HK-2 (cell line): ENCODE measurements around the gene RIMBP2.

Experiments
- DNase-seq: peaks from one replicate; pipeline ENCODE4 v3.0.0-alpha.2; 2018; ENCODE audit not compliant: unreplicated experiment

RIMBP2 gene

GRCh38 chr12:130483616-130484180 lies 232.4 kb downstream of the RIMBP2 start:
- no peak for DNase-seq

GRCh38 chr12:130482448-130482847 lies 233.7 kb downstream of the RIMBP2 start:
- no peak for DNase-seq

GRCh38 chr12:130481392-130481879 lies 234.7 kb downstream of the RIMBP2 start:
- no peak for DNase-seq

GRCh38 chr12:130480887-130481286 lies 235.2 kb downstream of the RIMBP2 start:
- DNase-seq, result no peak

- no peak for DNase-seq
These were observed 235.9 kb downstream of the RIMBP2 start for GRCh38 chr12:130480231-130480630.

GRCh38 chr12:130479401-130480125 lies 236.5 kb downstream of the RIMBP2 start:
- no peak for DNase-seq

GRCh38 chr12:130478786-130479185 lies 237.3 kb downstream of the RIMBP2 start:
- no peak for DNase-seq

- no peak for DNase-seq
These were observed 238.4 kb downstream of the RIMBP2 start for GRCh38 chr12:130477701-130478100.

GRCh38 chr12:130477266-130477665 lies 238.8 kb downstream of the RIMBP2 start:
- DNase-seq, result no peak

GRCh38 chr12:130476451-130477135 lies 239.5 kb downstream of the RIMBP2 start:
- DNase-seq, result no peak

- DNase-seq, result no peak
These were observed 241.4 kb downstream of the RIMBP2 start for GRCh38 chr12:130474599-130475269.

GRCh38 chr12:130473266-130473665 lies 242.8 kb downstream of the RIMBP2 start:
- no peak for DNase-seq

- DNase-seq, result no peak
These were observed 245.1 kb downstream of the RIMBP2 start for GRCh38 chr12:130470969-130471368.

GRCh38 chr12:130469552-130469951 lies 246.5 kb downstream of the RIMBP2 start:
- DNase-seq, result no peak

GRCh38 chr12:130468700-130469245 lies 247.3 kb downstream of the RIMBP2 start:
- DNase-seq, result no peak

- DNase-seq, result no peak
These were observed 247.9 kb downstream of the RIMBP2 start for GRCh38 chr12:130468186-130468585.

GRCh38 chr12:130465626-130466025 lies 250.5 kb downstream of the RIMBP2 start:
- no peak for DNase-seq

- DNase-seq, result no peak
These were observed 251.1 kb downstream of the RIMBP2 start for GRCh38 chr12:130465046-130465445.

- DNase-seq, result no peak
These were observed 252.1 kb downstream of the RIMBP2 start for GRCh38 chr12:130463818-130464670.

- DNase-seq, result no peak
These were observed 252.8 kb downstream of the RIMBP2 start for GRCh38 chr12:130463275-130463658.
